Measurements from ENCODE around the gene ZDHHC6.
A peak's percentile ranks its signal among the peaks of the same experiment; 100 is the strongest.
"Not testable (repeated sequence)": the region's sequence is repeated elsewhere in the genome, so short reads cannot be mapped to it uniquely, and the experiment has no call there.

ZDHHC6 gene, protein sequence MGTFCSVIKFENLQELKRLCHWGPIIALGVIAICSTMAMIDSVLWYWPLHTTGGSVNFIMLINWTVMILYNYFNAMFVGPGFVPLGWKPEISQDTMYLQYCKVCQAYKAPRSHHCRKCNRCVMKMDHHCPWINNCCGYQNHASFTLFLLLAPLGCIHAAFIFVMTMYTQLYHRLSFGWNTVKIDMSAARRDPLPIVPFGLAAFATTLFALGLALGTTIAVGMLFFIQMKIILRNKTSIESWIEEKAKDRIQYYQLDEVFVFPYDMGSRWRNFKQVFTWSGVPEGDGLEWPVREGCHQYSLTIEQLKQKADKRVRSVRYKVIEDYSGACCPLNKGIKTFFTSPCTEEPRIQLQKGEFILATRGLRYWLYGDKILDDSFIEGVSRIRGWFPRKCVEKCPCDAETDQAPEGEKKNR

GRCh38 chr10:112446855-112447619, at the start of gene ZDHHC6, which contains the start of gene VTI1A:
TSS of gene ZDHHC6 (minus strand) at chr10:112446914. CDS start at chr10:112445436, 1,478 bp downstream.
TSS of gene VTI1A (plus strand) at chr10:112447215. CDS start at chr10:112447374, 159 bp downstream.
- DNase-seq (ENCODE audit: low spot score): peak; percentile 83

DNA sequence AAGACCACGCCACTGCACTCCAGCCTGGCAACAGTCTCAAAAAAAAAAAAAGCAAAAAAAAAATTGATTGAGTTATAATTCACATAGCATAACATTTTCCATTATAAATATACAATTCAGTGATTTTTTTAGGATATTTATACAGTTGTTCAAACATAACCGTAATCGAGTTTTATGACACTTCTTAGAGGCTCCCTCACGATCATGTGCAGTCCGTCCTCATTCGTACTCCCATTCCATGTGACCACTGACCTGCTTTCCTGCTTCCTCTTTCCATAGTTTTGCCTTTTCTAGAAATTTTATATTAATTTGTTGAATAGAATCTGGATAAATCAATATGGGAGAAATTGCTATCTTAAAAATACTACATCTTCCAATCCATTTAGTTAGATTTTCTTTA, 46.0 kb upstream of the ZDHHC6 start:
- DNase-seq (ENCODE audit: low spot score): no peak

- no peak for DNase-seq (ENCODE audit: low spot score)
These were observed 44.4 kb upstream of the ZDHHC6 start for GRCh38 chr10:112491144-112491543.

GRCh38 chr10:112490545-112490944, 43.8 kb upstream of the ZDHHC6 start:
- no peak for DNase-seq (ENCODE audit: low spot score)

DNA sequence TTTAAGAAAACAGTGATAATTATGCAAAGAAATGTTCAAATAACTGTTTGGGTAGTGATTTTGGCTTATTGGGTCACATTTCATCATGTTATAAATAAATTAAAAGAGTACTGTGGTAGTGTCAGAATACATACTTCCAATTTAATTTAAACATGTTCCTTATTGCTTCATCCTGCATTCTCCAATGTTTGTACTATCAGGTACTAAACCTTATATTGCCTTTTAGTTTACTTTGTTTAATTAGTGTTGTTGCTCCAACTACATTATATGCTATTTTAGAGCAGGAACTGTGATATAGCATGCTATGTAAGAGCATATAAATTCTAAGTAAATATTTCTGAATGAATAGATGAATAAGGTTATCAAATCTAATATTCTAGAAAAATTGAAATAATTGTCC, 41.2 kb upstream of the ZDHHC6 start:
- no peak for DNase-seq (ENCODE audit: low spot score)

GRCh38 chr10:112484399-112484798, 37.7 kb upstream of the ZDHHC6 start:
- no peak for DNase-seq (ENCODE audit: low spot score)

DNA sequence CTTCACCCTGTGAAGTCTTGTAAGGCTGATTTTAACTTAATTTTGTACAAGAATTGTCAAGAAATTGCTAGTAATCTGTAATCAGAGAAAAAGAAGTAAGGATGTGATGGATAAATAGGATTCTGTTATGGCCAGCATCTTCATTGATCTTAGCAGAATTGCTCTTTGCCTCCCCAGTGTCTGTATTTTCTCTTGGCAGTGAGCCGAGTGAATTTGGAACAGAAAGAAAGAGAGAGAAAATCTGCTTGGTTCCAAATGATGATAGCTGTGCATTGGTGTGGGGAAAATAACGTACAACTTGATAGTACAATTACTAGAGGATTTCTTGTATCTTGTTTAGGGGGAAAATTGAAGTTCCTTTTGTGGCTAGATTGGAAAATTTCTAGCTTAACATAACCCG, 34.9 kb upstream of the ZDHHC6 start:
- DNase-seq (ENCODE audit: low spot score): no peak

DNA sequence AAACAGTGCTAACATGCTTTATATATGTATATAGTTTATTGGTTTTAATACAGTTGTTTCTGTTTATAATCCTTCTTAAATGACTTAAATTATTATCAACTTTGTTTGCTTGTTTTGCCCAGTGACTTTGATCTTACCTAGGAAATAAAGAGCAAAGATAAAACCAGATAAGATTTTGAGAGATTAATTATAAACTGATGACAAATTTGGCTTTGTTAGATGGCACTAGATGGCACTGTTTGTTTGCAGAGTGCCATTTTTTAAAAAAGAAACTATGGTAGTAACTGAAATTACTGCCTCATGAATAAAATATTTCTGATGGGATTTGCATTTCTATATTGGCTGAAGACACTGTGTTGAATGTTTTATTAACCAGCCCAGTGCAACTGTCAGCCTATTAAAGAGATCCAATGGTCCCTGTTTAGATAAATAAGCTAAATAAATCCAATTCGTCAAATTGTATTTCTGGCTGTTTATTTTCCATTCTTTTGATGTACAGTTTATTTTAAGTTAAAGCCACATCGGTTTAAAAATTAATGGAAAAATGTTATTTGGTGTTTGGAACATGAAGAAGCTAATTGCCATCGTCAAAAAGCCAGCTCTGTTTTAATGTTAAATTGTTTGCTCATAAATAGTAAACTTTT, 29.0 kb upstream of the ZDHHC6 start:
- peak; percentile 12 for DNase-seq (ENCODE audit: low spot score)

- DNase-seq (ENCODE audit: low spot score): peak; percentile 53
These were observed 25.3 kb upstream of the ZDHHC6 start for GRCh38 chr10:112471878-112472487.

DNA sequence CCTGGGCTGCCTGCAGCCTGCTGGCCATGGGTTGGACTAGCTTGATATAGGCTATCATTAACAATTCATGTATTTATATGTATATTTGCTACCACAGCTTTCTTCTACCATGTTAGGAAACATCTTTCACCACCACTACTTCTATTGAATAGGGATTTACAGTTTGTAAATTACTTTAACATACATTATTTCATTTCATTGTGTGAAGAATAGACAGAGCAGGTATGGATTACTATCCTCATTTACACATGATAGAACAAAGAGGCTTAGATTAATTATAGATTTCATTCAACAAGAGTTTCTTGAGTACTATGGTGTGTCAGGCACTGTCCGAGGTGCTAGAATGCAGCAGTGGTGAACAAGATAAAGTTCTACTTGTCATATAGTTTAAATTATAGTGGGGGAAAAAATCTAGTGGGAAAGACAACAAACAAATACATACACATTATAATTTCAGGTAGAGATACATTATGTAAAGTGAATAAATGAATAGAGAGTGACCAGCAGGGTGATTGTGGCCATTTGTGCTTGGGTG, 20.9 kb upstream of the ZDHHC6 start:
- no peak for DNase-seq (ENCODE audit: low spot score)

- DNase-seq (ENCODE audit: low spot score): no peak
These were observed 20.1 kb upstream of the ZDHHC6 start for GRCh38 chr10:112466802-112467201.

DNA sequence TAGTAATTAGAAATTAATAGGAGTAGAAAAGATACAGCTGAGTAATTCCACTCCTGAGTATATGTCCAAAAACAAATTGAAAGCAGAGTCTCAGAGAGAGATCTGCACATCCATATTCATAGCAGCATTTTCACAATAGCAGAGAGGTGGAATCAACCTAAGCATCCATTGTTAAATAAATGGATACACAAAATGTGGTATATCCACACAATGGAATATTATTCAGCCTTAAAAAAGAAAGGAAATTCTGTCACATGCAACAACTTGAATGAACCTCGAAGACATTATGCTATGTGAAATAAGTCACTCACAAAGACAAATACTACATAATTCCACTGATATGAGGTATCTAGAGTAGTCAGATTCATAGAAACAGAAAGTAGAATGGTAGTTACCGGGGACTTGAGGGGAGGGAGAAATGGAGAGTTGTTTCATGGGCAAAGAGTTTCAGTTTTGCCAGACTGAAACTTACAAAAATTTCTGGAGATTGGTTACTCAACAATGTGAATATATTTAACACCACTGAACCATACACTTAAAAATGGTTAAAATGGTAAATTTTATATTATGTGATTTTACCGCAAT, 18.7 kb upstream of the ZDHHC6 start:
- DNase-seq (ENCODE audit: low spot score): no peak

- DNase-seq (ENCODE audit: low spot score): not testable (repeated sequence)
These were observed 17.4 kb upstream of the ZDHHC6 start for GRCh38 chr10:112464074-112464473.

GRCh38 chr10:112461029-112461887, 14.5 kb upstream of the ZDHHC6 start:
- DNase-seq (ENCODE audit: low spot score): no peak

GRCh38 chr10:112460366-112460765, 13.7 kb upstream of the ZDHHC6 start:
- no peak for DNase-seq (ENCODE audit: low spot score)

GRCh38 chr10:112456533-112456932, 9.8 kb upstream of the ZDHHC6 start:
- no peak for DNase-seq (ENCODE audit: low spot score)

GRCh38 chr10:112454910-112455779, 8.4 kb upstream of the ZDHHC6 start:
- DNase-seq (ENCODE audit: low spot score): no peak

DNA sequence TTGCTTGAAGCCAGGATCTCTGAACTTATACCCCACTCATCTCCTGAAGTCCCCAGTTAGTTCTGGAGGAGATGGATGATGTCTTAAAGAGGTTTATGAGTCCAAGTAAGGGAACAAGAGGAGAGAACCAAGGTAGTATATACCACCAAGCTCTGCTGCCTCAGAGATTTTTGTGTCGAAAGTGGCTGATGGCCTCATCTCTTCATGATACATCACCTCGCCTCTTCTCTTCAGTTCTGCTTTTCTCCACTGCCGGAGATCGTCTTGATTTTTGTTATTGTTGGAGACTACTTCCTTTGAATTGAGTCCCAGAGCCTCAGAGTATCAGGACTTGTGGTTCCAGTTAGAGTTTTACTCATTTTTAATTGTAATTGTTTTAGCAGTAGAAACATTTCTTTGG, 2.2 kb upstream of the ZDHHC6 start:
- no peak for DNase-seq (ENCODE audit: low spot score)

DNA sequence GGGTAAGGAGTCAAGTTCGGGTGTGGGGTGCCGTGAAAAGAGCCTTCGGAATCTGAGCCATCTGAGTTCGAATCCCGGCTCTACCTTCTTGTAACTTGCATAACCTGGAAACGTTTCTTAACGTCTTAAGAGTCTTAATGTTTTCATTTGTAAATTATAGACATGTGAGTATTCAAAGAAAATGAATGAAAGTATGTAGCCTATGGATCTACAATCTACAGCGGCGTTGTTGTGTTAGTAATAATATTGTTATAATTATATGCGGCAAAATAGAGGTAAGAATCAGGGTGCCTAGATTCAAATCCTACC, 860 bp upstream of the ZDHHC6 start:
- no peak for DNase-seq (ENCODE audit: low spot score)

All from CD4-positive, alpha-beta T cell treated with Interleukin-2 at 100 ng/mL for 4 hours (primary cell).